ENCODE results near the gene GAB4.

- TF ChIP-seq CTCF (IDR thresholded peaks at IDR 0.05) (no peak), CEBPB (IDR thresholded peaks at IDR 0.05) (no peak), SMC3 (IDR thresholded peaks at IDR 0.05) (no peak), PHF8 (IDR thresholded peaks at IDR 0.05; ENCODE audit: borderline replicate concordance, low read depth) (no peak), POLR2A (IDR thresholded peaks at IDR 0.05; ENCODE audit: low read length) (no peak), MAFK (IDR thresholded peaks at IDR 0.05; ENCODE audit: partially characterized antibody) (no peak), GATA3 (IDR thresholded peaks at IDR 0.05; ENCODE audit: borderline replicate concordance) (no peak), ESRRA (IDR thresholded peaks at IDR 0.05; ENCODE audit: borderline replicate concordance, low read length) (no peak), MAX (IDR thresholded peaks at IDR 0.05) (no peak), REST (IDR thresholded peaks at IDR 0.05) (no peak), FOSL2 (IDR thresholded peaks at IDR 0.05) (no peak), FOSL2 (CRISPR knock-in tag; IDR thresholded peaks at IDR 0.05) (no peak), HOXA7 (CRISPR knock-in tag; IDR thresholded peaks at IDR 0.05) (no peak), NPAS2 (CRISPR knock-in tag; IDR thresholded peaks at IDR 0.05; ENCODE audit: borderline replicate concordance) (no peak), EP300 (IDR thresholded peaks at IDR 0.05) (no peak)
Measured at GRCh38 chr22:16914006-16914405, 94.0 kb downstream of the GAB4 start.

Measured in A549 (cell line).